KBM-7 (cell line): ENCODE data around the gene ATP2C2.

Experiments
- DNase-seq: peaks from one replicate; pipeline ENCODE4 v3.0.0-alpha.2; 2015
- in situ Hi-C: fragments of 300-500 bp; cut with MboI; formaldehyde crosslinking; loops from 2 replicates; pipeline ENCODE4 v1.14.3; 2020; ENCODE audit warnings: low sequenced_read_pairs, low pct_unique_long_range_greater_than_20kb, mixed read lengths

The ATP2C2 gene

GRCh38 chr16:84513123-84513522, 144.8 kb downstream of the ATP2C2 start:
- in situ Hi-C loops: loop anchor here (10.0 to 25.0 kb wide), 3 partner anchors 102 to 449 kb away; partner anchors contain the start of gene COTL1
- DNase-seq: no peak

- in situ Hi-C loops: loop anchor here (10.0 to 25.0 kb wide), 3 partner anchors 101 to 449 kb away; partner anchors contain the start of gene COTL1
- DNase-seq: no peak
Measured at GRCh38 chr16:84513666-84514065, 145.3 kb downstream of the ATP2C2 start.
